GM18870 (cell line): ENCODE data around the gene NUP205.

Experiments
- ATAC-seq: cut with Tn5 transposase; IDR thresholded peaks from one replicate; pipeline ENCODE4 v1.9.1; 2021; ENCODE audit warnings: moderate library complexity; ENCODE audit not compliant: unreplicated experiment

Gene NUP205

DNA sequence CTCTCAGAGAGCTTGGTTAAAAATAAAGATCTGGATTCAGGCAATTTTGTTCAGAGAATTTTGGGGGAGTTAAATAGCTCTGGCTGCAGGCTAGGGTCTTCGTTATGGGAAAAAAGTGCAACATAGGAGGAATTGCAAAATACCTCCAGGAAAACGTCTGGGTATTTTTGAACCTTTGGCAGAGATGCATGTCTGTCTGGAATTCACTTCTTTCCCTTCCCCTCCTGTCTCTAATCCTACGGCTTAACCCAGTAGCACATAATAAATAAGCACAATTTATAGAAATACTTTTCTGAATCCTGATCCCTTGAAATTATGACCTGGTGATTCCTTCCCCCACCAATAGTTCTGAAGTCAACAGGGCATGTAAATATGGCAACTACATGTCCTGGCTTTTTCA, 19.3 kb upstream of the NUP205 start:
- no peak for ATAC-seq

DNA sequence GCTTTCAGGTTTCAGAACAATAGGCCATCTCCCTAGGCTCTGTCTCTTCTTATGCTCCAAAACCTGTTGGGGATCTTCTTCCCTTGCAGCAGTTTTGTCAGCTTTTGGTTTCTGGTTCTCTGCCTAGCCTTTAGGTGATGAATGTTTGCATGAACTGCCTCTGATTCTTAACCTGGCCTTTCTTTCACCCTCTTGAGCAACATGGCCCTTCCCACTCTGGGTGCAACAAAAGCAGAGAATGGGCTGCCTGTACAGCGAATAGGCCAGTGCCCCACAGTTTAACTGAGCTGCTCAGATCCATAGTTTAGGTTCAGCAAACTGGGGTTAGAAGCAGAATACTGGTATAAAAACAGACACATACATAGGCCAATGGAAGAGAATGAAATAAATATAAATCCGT, 18.1 kb upstream of the NUP205 start:
- no peak for ATAC-seq

DNA sequence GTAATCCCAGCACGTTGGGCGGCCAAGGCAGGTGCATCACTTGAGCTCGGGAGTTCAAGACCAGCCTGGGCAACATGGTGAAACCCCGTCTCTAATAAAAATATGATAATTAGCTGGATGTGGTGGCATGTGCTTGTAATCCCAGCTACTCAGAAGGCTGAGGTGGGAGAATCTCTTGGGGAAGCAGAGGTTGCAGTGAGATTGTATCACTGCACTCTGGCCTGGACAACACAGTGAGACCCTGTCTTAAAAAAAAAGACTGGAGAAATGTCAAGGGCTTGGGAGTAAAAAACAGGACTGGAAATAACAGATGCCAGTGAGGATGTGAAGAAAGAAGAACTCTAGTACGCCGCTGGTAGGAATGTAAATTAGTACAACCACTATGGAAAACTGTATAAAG, 16.7 kb upstream of the NUP205 start:
- ATAC-seq: no peak

DNA sequence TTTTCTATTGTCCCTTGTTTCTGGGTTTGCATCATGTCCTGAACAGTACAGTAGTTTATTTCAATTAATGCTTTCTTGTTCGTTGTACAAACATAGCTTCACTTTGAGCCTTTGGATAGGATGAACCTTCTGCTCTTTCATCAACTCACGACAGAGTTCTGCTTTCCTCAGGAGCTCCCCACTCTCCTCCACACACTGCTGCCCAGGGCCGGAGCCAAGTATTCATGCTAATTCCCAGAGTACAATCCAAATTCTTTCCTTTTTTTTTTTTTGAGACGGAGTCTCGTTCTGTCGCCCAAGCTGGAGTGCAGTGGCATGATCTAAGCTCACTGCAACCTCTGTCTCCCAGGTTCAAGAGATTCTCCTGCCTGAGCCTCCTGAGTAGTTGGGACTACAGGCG, 7.5 kb upstream of the NUP205 start:
- ATAC-seq: no peak

DNA sequence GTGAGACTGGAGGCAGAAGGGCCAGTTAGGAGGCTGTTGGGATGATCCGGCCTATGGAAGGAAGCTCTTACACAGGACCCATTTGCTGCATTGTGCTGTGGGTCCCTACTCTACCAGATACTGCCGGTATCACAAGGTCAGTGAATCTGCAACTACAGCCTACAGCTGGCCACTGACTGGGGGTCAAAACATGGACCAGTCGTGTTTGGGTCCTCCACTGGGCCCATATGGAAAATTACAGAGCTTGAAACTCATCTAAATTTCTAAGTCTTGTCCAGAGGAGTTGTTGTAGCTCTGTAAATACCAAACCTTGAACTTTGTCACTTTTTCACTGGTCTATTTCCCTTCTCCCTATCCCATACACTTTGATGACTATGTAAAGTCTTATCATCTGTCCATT, 5.6 kb upstream of the NUP205 start:
- ATAC-seq: no peak

DNA sequence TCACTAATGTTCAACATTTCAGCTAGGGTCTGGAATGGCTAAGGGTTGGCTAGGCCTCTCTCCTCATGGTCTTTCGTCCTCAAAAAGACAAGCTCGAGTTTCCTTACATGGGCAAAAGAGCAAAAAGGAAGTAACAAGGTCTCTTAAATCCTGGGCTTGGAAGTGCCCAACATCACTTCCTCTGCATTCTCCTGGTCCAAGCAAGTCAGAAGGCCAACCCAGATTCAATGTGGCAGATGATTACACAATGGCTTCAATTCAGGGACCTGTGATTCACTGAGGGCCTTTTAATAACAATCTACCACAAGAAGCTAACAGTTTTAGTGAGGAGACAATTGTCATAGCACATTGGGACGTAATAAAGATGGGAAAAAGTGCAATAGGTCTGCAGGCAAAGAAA, 4.4 kb upstream of the NUP205 start:
- ATAC-seq: no peak

DNA sequence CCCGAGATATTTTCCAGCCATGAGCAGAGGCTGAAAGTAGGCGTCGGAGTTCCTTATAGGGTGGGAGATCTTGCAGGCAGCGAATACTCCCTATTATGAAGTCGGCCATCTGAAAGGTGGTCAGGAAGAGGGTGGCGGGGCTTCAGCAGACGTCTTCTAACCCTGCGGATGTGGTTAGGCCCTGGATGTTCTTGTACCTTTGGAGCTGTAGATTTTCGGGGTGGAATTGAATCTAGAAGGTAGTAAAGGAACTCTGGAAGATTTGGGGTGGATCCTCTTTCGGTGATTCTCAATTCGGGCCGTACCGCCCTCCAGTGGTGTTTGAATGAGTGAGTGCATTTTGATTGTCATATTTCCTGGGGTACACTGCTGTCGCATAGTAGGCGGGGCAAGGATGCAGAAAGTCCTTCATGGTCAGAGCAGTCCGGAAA, 635 bp downstream of the NUP205 start:
- peak; percentile 64 for ATAC-seq

DNA sequence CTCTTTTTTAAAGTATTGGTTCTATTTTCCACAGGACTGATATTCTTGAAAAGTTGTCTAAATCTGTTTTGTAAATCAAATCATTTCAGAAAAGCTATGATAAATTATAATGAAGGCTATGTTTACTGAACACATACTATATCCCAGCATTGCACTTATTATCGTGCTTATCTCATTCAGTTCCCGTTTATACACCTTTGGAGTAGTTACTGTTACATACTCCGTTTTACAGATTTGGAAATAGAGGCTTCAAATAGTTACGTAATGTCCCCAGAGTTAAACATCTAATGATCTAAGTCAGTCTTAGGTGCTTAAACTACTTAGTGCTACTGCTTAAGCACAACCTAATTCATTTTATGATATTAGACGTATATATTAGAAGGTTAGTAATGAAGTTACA, 1.2 kb downstream of the NUP205 start:
- no peak for ATAC-seq

DNA sequence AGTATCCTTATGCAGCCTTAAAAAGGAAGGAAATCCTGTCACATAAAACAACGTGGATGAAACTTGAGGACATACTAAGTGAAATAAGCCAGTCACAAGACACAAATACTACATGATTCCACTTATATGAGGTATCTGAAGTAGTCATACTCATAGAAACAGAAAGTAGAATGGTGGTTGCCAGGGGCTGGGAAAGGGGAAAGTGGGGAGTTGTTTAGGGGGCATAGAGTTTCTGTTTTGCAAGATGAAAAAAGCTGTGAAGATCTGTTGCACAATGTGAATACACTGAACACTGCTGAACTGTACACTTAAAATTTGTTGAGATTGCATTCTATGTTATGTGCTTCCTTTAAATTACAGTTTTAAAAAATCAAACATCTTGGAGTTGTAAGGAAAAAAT, 2.9 kb downstream of the NUP205 start:
- ATAC-seq: no peak

DNA sequence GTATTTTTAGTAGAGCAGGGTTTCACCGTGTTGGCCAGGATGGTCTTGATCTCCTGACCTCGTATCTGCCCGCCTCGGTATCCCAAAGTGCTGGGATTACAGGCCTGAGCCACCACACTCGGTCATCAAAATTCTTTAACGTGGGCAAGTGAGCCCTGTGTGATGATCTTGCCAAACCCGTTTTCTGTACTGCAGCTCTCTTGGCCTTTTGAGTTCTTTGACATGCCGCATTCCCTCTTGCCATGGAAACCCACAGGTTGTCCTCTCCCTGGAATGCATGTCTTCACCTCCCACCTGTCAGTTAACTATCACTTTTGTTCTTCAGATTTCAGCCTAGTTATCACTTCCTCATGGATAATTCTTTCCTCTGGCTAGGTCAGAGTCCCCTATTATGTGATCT, 5.0 kb downstream of the NUP205 start:
- no peak for ATAC-seq

DNA sequence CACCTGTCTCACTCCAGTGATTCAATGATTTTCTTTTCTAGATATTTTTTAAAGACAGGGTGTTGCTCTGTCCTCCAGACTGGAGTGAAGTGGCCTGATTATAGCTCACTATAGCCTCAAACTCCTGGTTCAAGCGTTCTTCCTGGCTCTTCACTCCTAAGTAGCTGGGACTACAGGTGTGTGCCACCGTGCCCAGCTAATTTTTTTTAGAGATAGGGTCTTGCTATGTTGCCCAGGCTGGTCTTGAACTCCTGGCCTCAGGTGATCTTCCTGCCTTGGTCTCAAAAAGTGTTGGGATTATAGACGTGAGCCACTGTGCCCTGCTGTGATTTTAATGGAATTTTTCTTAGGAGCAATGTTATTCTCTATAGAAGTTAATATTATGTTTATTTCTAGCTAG, 14.1 kb downstream of the NUP205 start:
- no peak for ATAC-seq

DNA sequence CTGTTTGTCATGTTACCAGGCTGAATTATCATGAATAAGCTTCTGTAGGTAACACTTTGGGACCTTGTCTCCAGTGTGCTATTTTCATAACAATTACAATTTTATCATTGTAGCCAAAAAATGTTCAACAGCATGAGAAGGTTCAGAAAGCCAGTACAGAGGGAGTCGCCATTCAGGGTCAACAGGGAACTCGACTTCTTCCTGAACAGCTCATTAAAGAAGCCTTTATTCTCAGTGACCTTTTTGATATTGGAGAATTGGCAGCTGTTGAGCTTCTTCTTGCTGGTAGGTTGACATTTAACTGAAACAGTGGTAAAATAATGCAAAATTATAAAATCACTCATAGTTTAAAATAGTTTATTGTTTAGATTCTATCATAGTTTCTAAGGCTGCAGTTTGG, 15.8 kb downstream of the NUP205 start:
- no peak for ATAC-seq

DNA sequence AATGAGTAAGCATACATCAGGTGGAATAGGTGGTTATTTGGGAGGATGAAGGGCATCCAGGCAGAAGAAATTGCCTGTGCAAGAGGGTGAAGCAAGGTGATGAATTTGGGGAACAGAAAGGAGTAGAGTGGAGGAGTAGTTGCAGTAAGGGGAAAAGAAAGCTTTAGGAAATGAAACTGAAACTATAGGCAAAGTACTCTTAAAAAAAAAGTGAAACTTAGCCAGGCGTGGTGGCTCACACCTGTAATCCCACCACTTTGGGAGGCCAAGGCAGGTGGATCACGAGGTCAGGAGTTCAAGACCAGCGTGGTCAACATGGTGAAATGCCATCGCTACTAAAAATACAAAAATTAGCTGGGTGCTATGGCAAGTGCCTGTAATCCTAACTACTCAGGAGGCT, 17.6 kb downstream of the NUP205 start:
- ATAC-seq: no peak

DNA sequence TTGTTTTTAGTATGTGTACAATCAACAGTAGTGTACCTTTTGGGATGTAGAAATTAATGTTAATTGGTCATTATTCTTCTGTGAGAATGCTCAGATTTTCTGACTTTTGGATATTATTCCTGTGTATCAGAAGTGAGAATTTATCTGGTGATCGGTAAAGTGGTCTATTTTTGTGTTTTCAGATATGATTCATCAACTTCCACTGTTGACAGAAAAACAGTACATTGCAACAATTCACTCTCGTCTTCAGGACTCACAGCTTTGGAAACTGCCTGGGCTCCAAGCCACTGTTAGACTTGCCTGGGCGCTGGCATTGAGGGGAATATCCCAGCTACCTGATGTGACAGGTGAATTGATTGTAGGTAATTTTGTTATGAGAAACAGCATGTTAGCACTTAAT, 20.9 kb downstream of the NUP205 start:
- no peak for ATAC-seq

DNA sequence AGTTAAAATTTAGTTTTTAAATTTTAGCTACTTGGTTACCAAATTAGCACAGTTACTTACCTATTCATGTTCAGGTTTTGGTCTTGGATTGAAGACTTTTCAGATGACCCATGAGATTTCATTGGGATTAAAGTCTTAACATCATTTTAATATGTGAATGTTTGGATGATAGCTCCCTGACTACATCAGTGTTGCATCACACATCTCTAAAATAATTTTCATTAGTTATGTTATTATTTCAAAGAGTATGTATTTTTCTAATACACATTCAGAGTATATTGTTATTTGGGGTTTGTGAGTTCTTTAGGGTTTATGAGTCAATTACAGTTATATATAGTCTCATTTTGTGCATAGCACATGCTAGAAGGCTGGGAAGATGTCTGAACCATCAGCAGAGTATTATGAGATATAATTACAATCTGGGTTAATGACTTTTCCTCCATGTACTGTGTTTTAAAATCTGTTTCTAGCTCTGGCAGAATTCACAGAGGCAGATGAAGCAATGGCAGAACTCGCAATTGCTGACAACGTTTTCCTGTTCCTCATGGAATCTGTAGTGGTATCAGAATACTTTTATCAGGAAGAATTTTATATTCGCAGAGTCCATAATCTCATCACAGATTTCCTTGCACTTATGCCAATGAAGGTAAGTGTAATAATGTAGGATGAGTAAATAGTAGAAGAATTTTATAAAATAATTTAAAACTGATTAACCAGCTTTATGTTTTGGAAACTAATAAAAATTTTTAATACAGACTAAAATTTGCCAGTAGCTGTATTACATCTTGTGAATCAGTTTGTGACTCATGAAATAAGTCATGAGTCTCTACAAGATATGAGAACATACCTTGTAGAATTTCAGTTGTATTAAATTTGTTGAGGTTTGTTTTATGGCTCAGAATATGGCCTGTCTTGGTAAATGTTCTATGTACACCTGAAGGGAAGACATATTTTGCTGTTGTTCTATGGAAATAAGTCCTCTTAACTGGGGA, 26.9 kb downstream of the NUP205 start:
- no peak for ATAC-seq

DNA sequence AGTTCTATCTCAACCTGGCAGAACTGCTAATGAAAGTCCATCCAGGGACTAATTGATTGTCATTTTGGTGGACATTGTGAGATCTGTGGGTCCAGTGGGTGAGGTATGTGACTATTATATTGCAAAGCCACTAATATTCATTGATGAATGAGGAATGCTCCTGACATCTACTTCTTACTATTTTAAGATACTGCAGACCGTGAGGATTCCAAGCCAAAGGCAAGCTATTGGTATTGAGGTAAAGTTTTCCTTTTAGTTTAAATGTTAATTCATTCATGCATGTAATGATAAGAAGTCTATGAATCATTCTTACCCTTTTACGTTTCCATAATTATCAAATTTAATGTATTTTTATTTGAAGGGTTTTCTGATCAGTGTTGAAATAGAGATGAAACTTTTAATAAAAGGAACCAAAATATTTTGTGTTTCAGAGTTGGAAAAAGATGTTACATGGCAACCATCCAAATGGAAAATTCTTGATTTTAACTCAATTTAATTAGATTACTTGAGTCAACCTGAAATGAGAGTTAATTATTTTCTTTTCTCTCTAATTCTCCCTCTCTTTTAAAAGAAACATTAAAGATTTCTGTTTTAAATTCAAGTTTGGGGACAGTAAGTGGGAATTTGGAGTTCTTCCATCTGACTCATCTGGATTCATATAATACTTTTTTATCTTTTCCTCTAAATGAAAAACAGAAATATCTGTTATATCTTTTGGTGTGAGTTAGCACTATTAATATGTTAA, 39.6 kb downstream of the NUP205 start:
- no peak for ATAC-seq

DNA sequence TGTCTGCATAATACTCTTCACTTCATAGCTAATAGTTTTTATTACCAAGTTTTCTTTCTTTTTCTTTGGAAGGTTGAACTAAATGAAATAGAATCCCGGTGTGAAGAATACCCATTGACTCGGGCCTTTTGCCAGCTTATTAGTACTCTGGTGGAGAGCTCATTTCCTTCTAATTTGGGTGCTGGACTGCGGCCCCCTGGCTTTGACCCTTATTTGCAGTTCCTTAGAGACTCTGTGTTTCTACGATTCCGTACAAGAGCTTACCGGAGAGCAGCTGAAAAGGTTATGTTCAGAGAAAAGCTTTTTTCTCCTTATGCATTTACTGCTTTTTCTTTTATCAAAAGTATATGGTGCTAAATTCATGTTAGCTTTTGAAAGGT, 40.2 kb downstream of the NUP205 start:
- no peak for ATAC-seq

DNA sequence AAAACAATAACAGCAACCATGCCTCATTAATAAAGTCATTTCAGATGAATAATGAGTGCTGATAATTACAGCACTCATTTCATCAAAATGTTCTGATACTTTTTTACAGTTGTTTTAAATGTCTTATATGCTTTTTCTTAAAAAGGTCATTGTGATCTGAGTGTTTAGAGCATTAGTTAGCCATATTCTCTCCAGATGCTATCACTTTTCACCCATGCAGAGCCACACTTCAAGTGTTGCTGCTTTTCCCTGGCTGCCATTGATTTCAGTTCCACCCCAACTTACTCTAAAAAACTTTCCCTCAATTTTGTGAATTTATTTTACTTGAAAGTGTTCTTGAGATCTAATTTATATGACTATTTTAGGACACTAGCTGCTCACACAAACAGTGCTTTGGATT, 41.8 kb downstream of the NUP205 start:
- ATAC-seq: no peak

DNA sequence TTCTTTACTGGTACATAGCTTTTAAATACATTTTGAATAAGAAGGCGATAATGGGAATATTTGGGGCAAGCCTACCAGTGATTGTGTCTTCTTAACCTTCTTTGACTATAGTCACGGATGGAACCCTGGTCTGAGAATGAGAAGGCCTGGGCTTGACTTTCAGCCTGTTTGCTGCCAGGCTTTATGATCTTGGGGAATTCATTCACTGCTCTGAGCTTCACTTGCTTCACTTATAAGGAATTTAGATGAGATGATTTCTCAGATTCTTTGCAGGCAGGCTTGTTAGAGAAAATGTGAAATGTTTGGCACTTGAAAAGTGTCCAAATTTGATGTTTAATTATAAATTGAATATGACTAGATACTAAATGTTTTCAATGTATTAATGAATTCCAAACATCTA, 42.5 kb downstream of the NUP205 start:
- no peak for ATAC-seq

DNA sequence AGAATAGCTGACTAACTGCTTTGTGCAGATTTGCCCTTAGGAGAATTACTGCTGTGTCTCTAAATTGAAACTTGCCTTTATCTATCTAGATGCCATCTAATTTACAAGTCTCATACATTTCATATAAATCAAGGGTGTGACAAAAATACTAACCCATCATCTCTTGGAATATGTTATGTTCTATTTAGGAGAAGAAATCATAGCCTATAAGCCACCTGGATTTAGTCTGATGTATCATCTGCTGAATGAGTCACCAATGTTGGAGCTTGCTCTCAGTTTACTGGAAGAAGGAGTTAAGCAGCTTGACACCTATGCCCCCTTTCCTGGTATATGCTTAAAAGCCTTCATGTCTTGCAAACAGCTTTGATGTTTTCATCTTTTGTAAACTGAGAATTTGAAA, 43.5 kb downstream of the NUP205 start:
- ATAC-seq: no peak

DNA sequence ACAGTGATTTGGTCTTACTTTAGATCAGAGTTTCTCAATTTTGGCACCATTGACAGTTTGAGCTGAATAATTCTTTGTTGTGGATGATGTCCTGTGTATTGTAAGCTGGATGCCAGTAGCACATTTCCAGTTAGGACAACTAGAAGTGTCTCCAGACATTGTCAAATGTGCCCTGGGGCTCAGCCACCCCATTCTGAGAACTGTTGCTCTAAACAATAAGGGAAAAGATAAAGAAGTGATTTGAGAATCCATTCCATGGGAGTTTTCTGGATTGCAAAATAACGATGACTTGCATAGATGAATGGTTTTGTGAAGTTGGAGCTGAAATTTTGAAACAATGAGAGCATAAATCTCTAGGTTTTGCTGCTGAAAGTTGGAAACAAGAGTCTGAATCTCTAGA, 44.6 kb downstream of the NUP205 start:
- ATAC-seq: no peak

DNA sequence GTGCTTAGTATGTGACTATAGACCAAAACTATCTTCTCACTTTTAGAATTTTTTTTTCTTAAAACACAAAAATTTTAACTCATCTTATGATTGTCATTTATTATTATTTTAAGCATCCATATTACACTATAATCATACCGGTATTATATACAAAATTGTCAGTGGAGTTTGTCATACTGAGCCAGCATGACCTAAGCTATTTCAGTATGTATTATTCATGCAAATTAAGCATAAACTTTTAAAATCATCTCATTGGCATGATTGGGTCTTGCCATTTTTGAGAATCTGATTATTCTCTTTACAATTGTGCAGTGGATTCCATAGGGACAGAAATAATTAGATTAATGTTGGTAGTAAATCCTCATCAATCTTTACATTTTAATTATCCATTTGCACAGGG, 58.4 kb downstream of the NUP205 start:
- ATAC-seq: no peak
